ENCODE measurements around the gene PPIA.

The PPIA gene

GRCh38 chr7:44846816-44847508 lies 50.5 kb downstream of the PPIA start:
- Histone ChIP-seq H3K9me3 (ENCODE audit: low read length) (no peaks in the 10 kb centered on the region), H3K4me1 (ENCODE audit: insufficient read depth, low read length, severe bottlenecking) (peaks cover 39% of the 10 kb centered on the region), H3K36me3 (ENCODE audit: insufficient read depth, low read length) (peaks cover 25% of the 10 kb centered on the region), H3K4me3 (ENCODE audit: low read depth, low read length, poor library complexity, severe bottlenecking) (peak overlapping the region; percentile 84), H3K9ac (ENCODE audit: low read length) (peak overlapping the region; percentile 86), H3K9me2 (ENCODE audit: low read depth, low read length) (no peaks in the 10 kb centered on the region), H3K27ac (ENCODE audit: low read depth, low read length, poor library complexity, severe bottlenecking) (peak overlapping the region; percentile 93), H2AFZ (ENCODE audit: low read length) (no peak overlapping the region), H3F3A (ENCODE audit: insufficient read depth, low read length) (peaks cover 4% of the 10 kb centered on the region; the same call in 1 of the 2 replicates), H3K4me2 (ENCODE audit: low read length) (peak overlapping the region; percentile 92), H3K79me2 (ENCODE audit: insufficient read depth, low read length) (peaks cover 54% of the 10 kb centered on the region), H3K27me3 (ENCODE audit: insufficient read depth, low read length) (no peaks in the 10 kb centered on the region), H4K20me1 (ENCODE audit: insufficient read depth, low read length) (no peaks in the 10 kb centered on the region)
- TF ChIP-seq CTCF (IDR thresholded peaks at IDR 0.05; ENCODE audit: low read length) (no peak), EZH2 (IDR thresholded peaks at IDR 0.05; ENCODE audit: borderline replicate concordance, low read length) (no peak)

- no peak overlapping the region for H2AFZ ChIP-seq (ENCODE audit: low read length)
- H3K36me3 ChIP-seq (ENCODE audit: insufficient read depth, low read length) = peaks cover 19% of the 10 kb centered on the region
- H3K4me1 ChIP-seq (ENCODE audit: insufficient read depth, low read length, severe bottlenecking) = peaks cover 39% of the 10 kb centered on the region
- peaks cover 4% of the 10 kb centered on the region; the same call in 1 of the 2 replicates for H3F3A ChIP-seq (ENCODE audit: insufficient read depth, low read length)
- peaks cover 48% of the 10 kb centered on the region for H3K79me2 ChIP-seq (ENCODE audit: insufficient read depth, low read length)
- peak overlapping the region; percentile 93 for H3K27ac ChIP-seq (ENCODE audit: low read depth, low read length, poor library complexity, severe bottlenecking)
- H3K9ac ChIP-seq (ENCODE audit: low read length) = peak overlapping the region; percentile 86
- H4K20me1 ChIP-seq (ENCODE audit: insufficient read depth, low read length) = no peaks in the 10 kb centered on the region
- no peaks in the 10 kb centered on the region for H3K9me2 ChIP-seq (ENCODE audit: low read depth, low read length)
- H3K9me3 ChIP-seq (ENCODE audit: low read length) = no peaks in the 10 kb centered on the region
- peak overlapping the region; percentile 84 for H3K4me3 ChIP-seq (ENCODE audit: low read depth, low read length, poor library complexity, severe bottlenecking)
- H3K27me3 ChIP-seq (ENCODE audit: insufficient read depth, low read length) = no peaks in the 10 kb centered on the region
- TF ChIP-seq CTCF (IDR thresholded peaks at IDR 0.05; ENCODE audit: low read length) (peak; percentile 97), EZH2 (IDR thresholded peaks at IDR 0.05; ENCODE audit: borderline replicate concordance, low read length) (no peak)
- peak overlapping the region; percentile 92 for H3K4me2 ChIP-seq (ENCODE audit: low read length)
Observed at GRCh38 chr7:44847509-44847919, 51.0 kb downstream of the PPIA start.

GRCh38 chr7:44847920-44848634 lies 51.6 kb downstream of the PPIA start, which contains the start of gene H2AZ2:
TSS of gene H2AZ2 (minus strand) at chr7:44848087. CDS start at chr7:44847971, 116 bp downstream.
- Histone ChIP-seq H2AFZ (ENCODE audit: low read length) (no peak within 1 kb of the TSS), H3K27ac (ENCODE audit: low read depth, low read length, poor library complexity, severe bottlenecking) (peak within 1 kb of the TSS; percentile 93), H4K20me1 (ENCODE audit: insufficient read depth, low read length) (no peaks in the 10 kb centered on the region), H3K9ac (ENCODE audit: low read length) (peak within 1 kb of the TSS; percentile 88), H3F3A (ENCODE audit: insufficient read depth, low read length) (peaks cover 4% of the 10 kb centered on the region; the same call in 1 of the 2 replicates), H3K4me1 (ENCODE audit: insufficient read depth, low read length, severe bottlenecking) (peaks cover 39% of the 10 kb centered on the region), H3K27me3 (ENCODE audit: insufficient read depth, low read length) (no peaks in the 10 kb centered on the region), H3K4me2 (ENCODE audit: low read length) (peak within 1 kb of the TSS; percentile 92), H3K79me2 (ENCODE audit: insufficient read depth, low read length) (peaks cover 43% of the 10 kb centered on the region), H3K4me3 (ENCODE audit: low read depth, low read length, poor library complexity, severe bottlenecking) (peak within 1 kb of the TSS; percentile 84), H3K9me2 (ENCODE audit: low read depth, low read length) (no peaks in the 10 kb centered on the region), H3K36me3 (ENCODE audit: insufficient read depth, low read length) (peaks cover 13% of the 10 kb centered on the region; the same call in 1 of the 2 replicates), H3K9me3 (ENCODE audit: low read length) (no peaks in the 10 kb centered on the region)
- TF ChIP-seq CTCF (IDR thresholded peaks at IDR 0.05; ENCODE audit: low read length) (no peak), EZH2 (IDR thresholded peaks at IDR 0.05; ENCODE audit: borderline replicate concordance, low read length) (no peak)

Data from OCI-LY1 (cell line).